Hematopoietic multipotent progenitor cell (in vitro differentiated cells): ENCODE data around the gene PARVG. TPM values are rescaled to one million over a fixed set of nuclear protein-coding genes. Genes with fewer than 3 reads are reported as not detected.

Experiments used
- DNase-seq, 3 donors: peaks; one replicate each; pipeline ENCODE4 v3.0.0-alpha.2; 2011 to 2015; ENCODE audit warnings: low read depth in 2 of 3, low spot score in 2 of 3
- total RNA-seq: library from RNA; depleted of rRNA; stranded (reverse); fragments of >200 nt; gene quantifications from one replicate; pipeline ENCODE4 v1.2.3, GENCODE V29; 2012

Gene PARVG
- total RNA-seq, 1 donor, result 133 TPM

- DNase-seq, result no peak
Measured at GRCh38 chr22:44210722-44211121, 30.0 kb downstream of the PARVG start.

GRCh38 chr22:44211256-44211945 lies 30.7 kb downstream of the PARVG start:
- no peak for DNase-seq

- DNase-seq, result no peak
Measured at GRCh38 chr22:44211946-44212930, 31.5 kb downstream of the PARVG start.

GRCh38 chr22:44212936-44213335 lies 32.2 kb downstream of the PARVG start:
- no peak for DNase-seq

GRCh38 chr22:44213489-44214043 lies 32.8 kb downstream of the PARVG start:
- no peak for DNase-seq

- DNase-seq, result no peak
Measured at GRCh38 chr22:44214187-44214586, 33.5 kb downstream of the PARVG start.

- no peak for DNase-seq
Measured at GRCh38 chr22:44214764-44215163, 34.0 kb downstream of the PARVG start.

GRCh38 chr22:44215287-44215686 lies 34.6 kb downstream of the PARVG start:
- DNase-seq, result no peak

GRCh38 chr22:44217346-44217745 lies 36.6 kb downstream of the PARVG start:
- no peak for DNase-seq

- DNase-seq, result no peak
Measured at GRCh38 chr22:44218071-44218470, 37.3 kb downstream of the PARVG start.

GRCh38 chr22:44219101-44219870 lies 38.6 kb downstream of the PARVG start:
- DNase-seq, result no peak

- DNase-seq, result no peak
Measured at GRCh38 chr22:44220727-44221680, 40.3 kb downstream of the PARVG start.

- no peak for DNase-seq
Measured at GRCh38 chr22:44221710-44222475, 41.2 kb downstream of the PARVG start.

GRCh38 chr22:44224166-44224565 lies 43.4 kb downstream of the PARVG start:
- no peak for DNase-seq

GRCh38 chr22:44225091-44225689 lies 44.5 kb downstream of the PARVG start:
- DNase-seq, result no peak

GRCh38 chr22:44225812-44226211 lies 45.1 kb downstream of the PARVG start:
- DNase-seq, result no peak

- DNase-seq, result no peak
Measured at GRCh38 chr22:44229331-44229730, 48.6 kb downstream of the PARVG start.

- DNase-seq, result no peak
Measured at GRCh38 chr22:44229809-44230208, 49.1 kb downstream of the PARVG start.
